K562 (cell line): ENCODE results near the gene MPPED2. TPM values are rescaled to one million over a fixed set of nuclear protein-coding genes. Genes with fewer than 3 reads are reported as not detected.

ENCODE experiments used
- ATAC-seq: fragments of 200-7000 bp; cut with Tn5 transposase; 3 replicates; pipeline ENCODE4 v1.9.1; 2020; ENCODE audit warnings: moderate library complexity
- BruUV-seq: library from RNA; stranded (reverse); fragments of 400-500 nt; replicated peaks from 2 replicates; lab custom pipeline; 2021; lab: Mats Ljungman, UMichigan
- CTCF ChIA-PET: fragments of 300-600 bp; formaldehyde crosslinking; extraction: SDS; loops from one replicate; lab custom pipeline; 2021; ENCODE audit warnings: low intra/inter-chr PET ratio; lab: Yijun Ruan, JAX
- POLR2A ChIA-PET: fragments of 300-600, 350-650 bp; sonication (Branson Sonifier 250); formaldehyde crosslinking; extraction: SDS; loops from one replicate; lab custom pipeline; 2021; ENCODE audit warnings: antibody characterized with exemption, inconsistent platforms; lab: Yijun Ruan, JAX
- DNase-seq, 4 experiments: peaks; one replicate each; pipeline versions ENCODE4 v3.0.0 to v3.0.0-alpha.2; 2011 to 2018; ENCODE audit warnings: low spot score in 3 of 4, mixed read lengths in 3 of 4; ENCODE audit errors: extremely low read depth in 1 of 4
- FAIRE-seq: peaks from 2 replicates; lab custom pipeline; 2011; peaks lifted over from hg19 to GRCh38; lab: Jason Lieb, UNC
- H2AFZ ChIP-seq: 2 replicates; pipeline ENCODE4 v1.6.0; 2011; ENCODE audit warnings: low read depth, low read length, control low read depth, inconsistent platforms
- H3K27ac ChIP-seq: fragments of 200-600 bp; 3 replicates; pipeline ENCODE4 v1.8.0; 2011; ENCODE audit warnings: low read depth, mild to moderate bottlenecking, control low read depth, inconsistent platforms, low read length, moderate library complexity, mixed read lengths; ENCODE audit errors: extremely low read depth
- H3K27me3 ChIP-seq, 2 experiments: fragments of 300-600 bp in 1 of 2; 2 replicates in 1 of 2; 3 replicates in 1 of 2; pipeline versions ENCODE4 v1.6.0 to v1.8.0; 2011; ENCODE audit warnings: inconsistent platforms in 2 of 2, low read length in 2 of 2, mild to moderate bottlenecking in 1 of 2, mixed read lengths in 1 of 2, moderate library complexity in 1 of 2; ENCODE audit not compliant: control insufficient read depth in 2 of 2, insufficient read depth in 2 of 2
- H3K36me3 ChIP-seq: fragments of 300-600 bp; 3 replicates; pipeline ENCODE4 v1.8.0; 2011; ENCODE audit warnings: mild to moderate bottlenecking, low read length, inconsistent platforms; ENCODE audit not compliant: control insufficient read depth, insufficient read depth
- H3K4me1 ChIP-seq, 2 experiments: fragments of 200-600 bp in 1 of 2; replicated peaks in 1 of 2; 2 replicates in 1 of 2; 3 replicates in 1 of 2; pipeline versions ENCODE4 v1.5.1 to v1.8.0; 2011; ENCODE audit warnings: inconsistent platforms in 2 of 2, low read length in 2 of 2, mild to moderate bottlenecking in 1 of 2, mixed read lengths in 1 of 2, moderate library complexity in 1 of 2; ENCODE audit not compliant: control insufficient read depth in 2 of 2, insufficient read depth in 2 of 2
- H3K4me2 ChIP-seq: 2 replicates; pipeline ENCODE4 v1.6.1; 2011; ENCODE audit warnings: low read length, control low read depth, inconsistent platforms, mixed read lengths; ENCODE audit not compliant: insufficient read depth
- H3K4me3 ChIP-seq: fragments of 200-600 bp; sonication (generic), shearing (Covaris generic); 2 replicates; pipeline ENCODE4 v1.5.1; 2016; ENCODE audit warnings: control low read depth, inconsistent platforms
- H3K79me2 ChIP-seq: fragments of 200-600 bp; 3 replicates; pipeline ENCODE4 v1.8.0; 2011; ENCODE audit warnings: low read length, inconsistent platforms; ENCODE audit not compliant: control insufficient read depth, insufficient read depth
- H3K9ac ChIP-seq, 2 experiments: 2 replicates each; pipeline versions ENCODE4 v1.6.0 to v1.6.1; 2011; ENCODE audit warnings: low read depth in 2 of 2, low read length in 2 of 2, control low read depth in 1 of 2, inconsistent platforms in 1 of 2, mild to moderate bottlenecking in 1 of 2, mixed read lengths in 1 of 2; ENCODE audit not compliant: insufficient read depth in 1 of 2
- H3K9me1 ChIP-seq: one replicate; pipeline ENCODE4 v1.6.0; 2011; ENCODE audit warnings: inconsistent platforms, mild to moderate bottlenecking, low read length, moderate library complexity; ENCODE audit not compliant: control insufficient read depth, insufficient read depth
- H3K9me3 ChIP-seq: replicated peaks from 2 replicates; pipeline ENCODE4 v1.5.1; 2011; ENCODE audit warnings: low read depth, low read length, inconsistent platforms; ENCODE audit not compliant: control insufficient read depth, insufficient read depth
- H4K20me1 ChIP-seq: replicated peaks from 2 replicates; pipeline ENCODE4 v1.6.1; 2011; ENCODE audit warnings: low read length, inconsistent platforms, mixed read lengths; ENCODE audit not compliant: control insufficient read depth, insufficient read depth
- EGR1 ChIP-seq: fragments of 450-650 bp; conservative IDR thresholded peaks from 2 replicates; pipeline ENCODE4 v1.6.1; 2017; ENCODE audit warnings: mild to moderate bottlenecking
- ETS1 ChIP-seq: conservative IDR thresholded peaks from 2 replicates; pipeline ENCODE4 v1.6.1; 2011; ENCODE audit warnings: low read depth, mild to moderate bottlenecking, low read length; ENCODE audit not compliant: control insufficient read depth
- FOXA1 ChIP-seq: fragments of 450-650 bp; IDR thresholded peaks from 2 replicates; pipeline ENCODE4 v1.6.1; 2016; ENCODE audit warnings: mild to moderate bottlenecking, borderline replicate concordance
- HDAC8 ChIP-seq: fragments of 450-650 bp; IDR thresholded peaks from 2 replicates; pipeline ENCODE4 v1.6.1; 2016; ENCODE audit warnings: mild to moderate bottlenecking, missing genetic modification characterization, moderate library complexity, missing compliant biosample characterization
- ILF3 ChIP-seq: fragments of 450-650 bp; IDR thresholded peaks from 2 replicates; pipeline ENCODE4 v1.6.1; 2018; ENCODE audit warnings: antibody characterized with exemption, mild to moderate bottlenecking, moderate library complexity, borderline replicate concordance
- RBM17 ChIP-seq: fragments of 200-400 bp; formaldehyde crosslinking; IDR thresholded peaks from 2 replicates; pipeline ENCODE4 v1.6.1; 2017; ENCODE audit warnings: low read depth, mild to moderate bottlenecking, low read length, borderline replicate concordance
- RBM34 ChIP-seq: fragments of 200-400 bp; formaldehyde crosslinking; IDR thresholded peaks from 2 replicates; pipeline ENCODE4 v1.6.1; 2018; ENCODE audit warnings: low read length, borderline replicate concordance; ENCODE audit not compliant: insufficient read depth
- RUNX1 ChIP-seq: sonication (generic); IDR thresholded peaks from 2 replicates; pipeline ENCODE4 v1.6.1; 2016; ENCODE audit warnings: antibody characterized with exemption, low read depth
- SMAD1 ChIP-seq: fragments of 150-350 bp; IDR thresholded peaks from 2 replicates; pipeline ENCODE4 v1.6.1; 2014; ENCODE audit warnings: low read length, low read depth; ENCODE audit not compliant: partially characterized antibody
- TBP ChIP-seq: optimal IDR thresholded peaks from 2 replicates; pipeline ENCODE3; 2011; ENCODE audit warnings: low read depth, low read length, improper control_type of control experiment
- ZBTB17 ChIP-seq: fragments of 450-650 bp; formaldehyde crosslinking; IDR thresholded peaks from 2 replicates; pipeline ENCODE4 v1.4.0; 2020; ENCODE audit warnings: mild to moderate bottlenecking
- ZNF140 ChIP-seq: fragments of 250-450 bp; sonication (Bioruptor Pico); IDR thresholded peaks from 2 replicates; pipeline ENCODE4 v1.8.0; 2021; ENCODE audit warnings: moderate library complexity, mild to moderate bottlenecking, inconsistent platforms
- ZNF253 ChIP-seq: fragments of 250-450 bp; sonication (Bioruptor Pico); conservative IDR thresholded peaks from 2 replicates; pipeline ENCODE4 v1.6.1; 2021; ENCODE audit warnings: mild to moderate bottlenecking
- ZNF740 ChIP-seq, 3 experiments: fragments of 200-800 bp in 1 of 3; sonication (Bioruptor generic) in 1 of 3; sonication (generic) in 1 of 3; formaldehyde crosslinking in 1 of 3; IDR thresholded peaks; 2 replicates each; pipeline versions ENCODE4 v1.6.1 to v1.8.0; 2016 to 2022; ENCODE audit warnings: mild to moderate bottlenecking in 2 of 3, missing compliant biosample characterization in 2 of 3, missing genetic modification characterization in 2 of 3, missing genetic modification reagents in 1 of 3
- WGBS: fragments of 100-300 bp; shearing (Covaris generic); methylation state at CpG from one replicate; pipeline ENCODE4 v1.1.6; 2016; ENCODE audit warnings: low coverage, mixed read lengths; ENCODE audit not compliant: insufficient coverage; ENCODE audit errors: missing lambda C conversion rate; 5-methylcytosine and 5-hydroxymethylcytosine counted together
- in situ Hi-C: fragments of 300-500 bp; cut with MboI; formaldehyde crosslinking; loops from 4 replicates; pipeline ENCODE4 v1.15.0; 2018; ENCODE audit warnings: inconsistent platforms, mixed read lengths
- intact Hi-C: fragments of 100-400 bp; cut with micrococcal nuclease; formaldehyde crosslinking; loops from 2 replicates; pipeline ENCODE4 v1.14.2; 2022
- polyA plus RNA-seq, 8 experiments: library from polyadenylated mRNA; depleted of rRNA in 4 of 8; stranded (reverse) in 5 of 8; unstranded in 3 of 8; fragments of >200 nt; fragmentation: Nextera tagmentation in 2 of 8; fragmentation: Illumina TruSeq in 1 of 8; extraction: Ambion mirVana in 2 of 8; extraction: Trizol in 1 of 8; gene quantifications; 2 replicates each; pipeline versions ENCODE4 v1.2.1 to v1.2.3, GENCODE V29; 2011 to 2014; ENCODE audit warnings: inconsistent platforms in 1 of 8, missing spikeins in 1 of 8
- total RNA-seq, 7 experiments: library from RNA; depleted of rRNA in 6 of 7; stranded (reverse); fragments of >200 nt in 6 of 7; fragmentation: Illumina TruSeq in 2 of 7; extraction: Trizol in 2 of 7; gene quantifications; 2 replicates each; pipeline versions ENCODE4 v1.2.1 to v1.2.3, GENCODE V29; 2011 to 2021; ENCODE audit warnings: low replicate concordance in 1 of 7
- TF ChIP-seq, protein P1 (sequence below): fragments of 450-650 bp; IDR thresholded peaks from 2 replicates; pipeline ENCODE4 v1.6.1; 2016

MPPED2 gene
- total and polyA plus RNA-seq, 9 of the 15 experiments (the other 6 are each of a cell fraction or from before 2014, with no cell fraction given) = not detected

- H3K4me3 ChIP-seq = no peak overlapping the region
- DNase-seq (no peak), FAIRE-seq (no peak), ATAC-seq (no peak)
- H3K9ac ChIP-seq = no peak overlapping the region
- H4K20me1 ChIP-seq = no peaks in the 10 kb centered on the region
- H2AFZ ChIP-seq = no peak overlapping the region
- H3K4me1 ChIP-seq = no peaks in the 10 kb centered on the region
- no peaks in the 10 kb centered on the region for H3K27me3 ChIP-seq
- H3K4me2 ChIP-seq = no peak overlapping the region
- no peak overlapping the region for H3K27ac ChIP-seq
- no peaks in the 10 kb centered on the region for H3K9me3 ChIP-seq
- 0% methylated on average over 3 of the region's 3 CpGs for WGBS
- TF ChIP-seq ETS1 = no peak
- no peak for TF ChIP-seq SMAD1
- no peak for TF ChIP-seq ZNF740 (CRISPR knock-in tag; IDR thresholded peaks at IDR 0.05)
- TF ChIP-seq ZNF740 (tag; IDR thresholded peaks at IDR 0.05) = no peak
- TF ChIP-seq, protein P1, sequence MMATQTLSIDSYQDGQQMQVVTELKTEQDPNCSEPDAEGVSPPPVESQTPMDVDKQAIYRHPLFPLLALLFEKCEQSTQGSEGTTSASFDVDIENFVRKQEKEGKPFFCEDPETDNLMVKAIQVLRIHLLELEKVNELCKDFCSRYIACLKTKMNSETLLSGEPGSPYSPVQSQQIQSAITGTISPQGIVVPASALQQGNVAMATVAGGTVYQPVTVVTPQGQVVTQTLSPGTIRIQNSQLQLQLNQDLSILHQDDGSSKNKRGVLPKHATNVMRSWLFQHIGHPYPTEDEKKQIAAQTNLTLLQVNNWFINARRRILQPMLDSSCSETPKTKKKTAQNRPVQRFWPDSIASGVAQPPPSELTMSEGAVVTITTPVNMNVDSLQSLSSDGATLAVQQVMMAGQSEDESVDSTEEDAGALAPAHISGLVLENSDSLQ = no peak
- TF ChIP-seq RBM34 = no peak
- TF ChIP-seq ILF3 = no peak
- TF ChIP-seq ZBTB17 (CRISPR knock-in tag) = no peak
- TF ChIP-seq TBP = no peak
- no peak for TF ChIP-seq FOXA1
- no peak for TF ChIP-seq ZNF253 (CRISPR knock-in tag)
- TF ChIP-seq HDAC8 (tag) = no peak
- TF ChIP-seq ZNF140 (CRISPR knock-in tag) = no peak
- TF ChIP-seq RUNX1 = no peak
- TF ChIP-seq EGR1 = no peak
- TF ChIP-seq RBM17 = no peak
- ChIA-PET CTCF (no interaction called here), POLR2A (no interaction called here)
- no peaks in the 10 kb centered on the region for H3K9me1 ChIP-seq
- no peaks in the 10 kb centered on the region for H3K36me3 ChIP-seq
- intact Hi-C loops (no loop called here), in situ Hi-C loops (no loop called here)
- BruUV-seq = no TSS peak
- H3K79me2 ChIP-seq = no peaks in the 10 kb centered on the region
Observed at GRCh38 chr11:30496935-30497334, 89.2 kb downstream of the MPPED2 start.
